Bronchial epithelial cell (primary cell): ENCODE results near the gene TRAPPC3. TPM values are rescaled to one million over a fixed set of nuclear protein-coding genes. Genes with fewer than 3 reads are reported as not detected.
"Not testable (repeated sequence)": the region's sequence is repeated elsewhere in the genome, so short reads cannot be mapped to it uniquely, and the experiment has no call there.

Experiments
- DNase-seq: peaks from one replicate; pipeline ENCODE4 v3.0.0-alpha.2; 2010; ENCODE audit warnings: low read depth
- FAIRE-seq: peaks from 2 replicates; lab custom pipeline; 2011; peaks lifted over from hg19 to GRCh38; lab: Jason Lieb, UNC
- H3K27me3 ChIP-seq: 2 replicates; pipeline ENCODE4 v1.5.1; 2011; ENCODE audit warnings: low read length; ENCODE audit not compliant: control insufficient read depth, insufficient read depth
- H3K36me3 ChIP-seq: 2 replicates; pipeline ENCODE4 v1.5.1; 2011; ENCODE audit warnings: low read length; ENCODE audit not compliant: control insufficient read depth, insufficient read depth
- H3K4me3 ChIP-seq: 2 replicates; pipeline ENCODE4 v1.5.1; 2011; ENCODE audit warnings: mild to moderate bottlenecking, low read depth, low read length, control low read depth
- CTCF ChIP-seq: IDR thresholded peaks from 2 replicates; pipeline ENCODE4 v1.5.1; 2011; ENCODE audit warnings: mild to moderate bottlenecking, moderate library complexity, low read length, control low read depth, inconsistent platforms; ENCODE audit not compliant: insufficient read depth, severe bottlenecking
- total RNA-seq: library from RNA; depleted of rRNA; stranded (reverse); fragments of >200 nt; gene quantifications from 2 replicates; pipeline ENCODE4 v1.2.1, GENCODE V29; 2014

The TRAPPC3 gene
- 86.8 and 105 TPM in 2 replicates for total RNA-seq

- peak; percentile 99 for DNase-seq
- no peak for FAIRE-seq
- Histone ChIP-seq H3K27me3 (no peaks in the 10 kb centered on the region), H3K36me3 (no peaks in the 10 kb centered on the region), H3K4me3 (peak within 1 kb of the TSS; percentile 52)
- peak; percentile 99 for TF ChIP-seq CTCF
Measured at GRCh38 chr1:36149237-36149972, at the start of gene TRAPPC3. Gene TRAPPC3, minus strand, starts transcription at chr1:36149486. Its CDS starts 108 bp downstream, at chr1:36149378.

- no peak for TF ChIP-seq CTCF
- Histone ChIP-seq H3K4me3 (no peak overlapping the region), H3K36me3 (no peaks in the 10 kb centered on the region), H3K27me3 (no peaks in the 10 kb centered on the region)
- DNase-seq (no peak), FAIRE-seq (no peak)
Measured at GRCh38 chr1:36198641-36199040, 49.4 kb upstream of the TRAPPC3 start.

GRCh38 chr1:36196805-36197204, 47.5 kb upstream of the TRAPPC3 start:
- DNase-seq, H3K4me3 ChIP-seq, H3K36me3 ChIP-seq, H3K27me3 ChIP-seq, FAIRE-seq: not testable (repeated sequence)

GRCh38 chr1:36187800-36188593, 38.7 kb upstream of the TRAPPC3 start:
- TF ChIP-seq CTCF, result peak; percentile 92
- peak; percentile 85 for DNase-seq
- Histone ChIP-seq H3K4me3 (no peak overlapping the region), H3K36me3 (no peaks in the 10 kb centered on the region), H3K27me3 (no peaks in the 10 kb centered on the region)
- peak; percentile 98 for FAIRE-seq

GRCh38 chr1:36183309-36183856, 34.1 kb upstream of the TRAPPC3 start:
- FAIRE-seq (no peak), DNase-seq (peak; percentile 38)
- H3K36me3 ChIP-seq, result peaks cover 21% of the 10 kb centered on the region
- no peaks in the 10 kb centered on the region for H3K27me3 ChIP-seq
- TF ChIP-seq CTCF, result no peak
- no peak overlapping the region for H3K4me3 ChIP-seq

GRCh38 chr1:36182734-36183133, 33.4 kb upstream of the TRAPPC3 start:
- Histone ChIP-seq H3K4me3 (no peak overlapping the region), H3K36me3 (peaks cover 25% of the 10 kb centered on the region), H3K27me3 (no peaks in the 10 kb centered on the region)
- no peak for TF ChIP-seq CTCF
- DNase-seq, result no peak
- FAIRE-seq, result no peak
